Nephron (organoid): ENCODE results near the gene PTCD1.
"Not testable (repeated sequence)": the region's sequence is repeated elsewhere in the genome, so short reads cannot be mapped to it uniquely, and the experiment has no call there.

ENCODE experiments used
- H3K27ac Mint-ChIP-seq, 3 experiments: 2 replicates each; pipeline ENCODE4 v1.8.0; 2020; ENCODE audit warnings: mixed read lengths in 3 of 3, mild to moderate bottlenecking in 2 of 3, moderate library complexity in 1 of 3
- H3K27me3 Mint-ChIP-seq: 2 replicates; pipeline ENCODE4 v1.8.0; 2021; ENCODE audit warnings: low read depth, mild to moderate bottlenecking, moderate library complexity, mixed read lengths
- H3K36me3 Mint-ChIP-seq: 2 replicates; pipeline ENCODE4 v1.8.0; 2020; ENCODE audit warnings: low read depth, mixed read lengths
- H3K4me1 Mint-ChIP-seq: 2 replicates; pipeline ENCODE4 v1.8.0; 2020; ENCODE audit warnings: mixed read lengths
- H3K4me3 Mint-ChIP-seq, 3 experiments: 2 replicates each; pipeline ENCODE4 v1.8.0; 2020; ENCODE audit warnings: mild to moderate bottlenecking in 3 of 3, mixed read lengths in 3 of 3, moderate library complexity in 2 of 3
- H3K9me3 Mint-ChIP-seq: 2 replicates; pipeline ENCODE4 v1.8.0; 2020; ENCODE audit warnings: mixed read lengths
- TF ChIP-seq, protein P1 (sequence below), 3 experiments: fragments of 200-600 bp; sonication (generic); IDR thresholded peaks; one replicate each; pipeline ENCODE4 v1.5.0; 2021; ENCODE audit warnings: antibody characterized with exemption in 3 of 3; ENCODE audit not compliant: unreplicated experiment in 3 of 3

The PTCD1 gene

DNA sequence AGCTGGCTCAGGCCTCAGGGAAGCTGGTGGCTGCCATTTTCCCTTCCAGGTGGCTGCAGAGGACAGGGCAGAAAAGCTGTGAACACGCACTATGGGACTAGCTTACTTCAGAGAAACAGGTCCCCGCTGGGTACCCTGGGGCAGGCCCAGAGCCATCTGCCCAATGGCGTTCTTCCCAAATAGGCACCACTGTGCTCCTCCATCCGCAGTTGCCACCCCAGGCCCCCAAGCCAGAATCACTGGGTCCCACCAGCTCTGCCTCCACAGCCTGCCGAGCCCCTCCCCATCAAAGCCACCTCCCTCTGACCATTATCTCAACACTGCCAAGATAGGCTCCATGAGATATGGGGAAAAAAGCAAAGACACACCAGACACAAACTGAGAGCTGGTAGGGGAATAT lies 18.4 kb downstream of the PTCD1 start:
- H3K27ac Mint-ChIP-seq: no peak overlapping the region
- H3K9me3 Mint-ChIP-seq: no peaks in the 10 kb centered on the region
- H3K36me3 Mint-ChIP-seq: peaks cover 58% of the 10 kb centered on the region
- no peaks in the 10 kb centered on the region for H3K4me1 Mint-ChIP-seq
- no peak overlapping the region for H3K4me3 Mint-ChIP-seq
- TF ChIP-seq, protein P1, sequence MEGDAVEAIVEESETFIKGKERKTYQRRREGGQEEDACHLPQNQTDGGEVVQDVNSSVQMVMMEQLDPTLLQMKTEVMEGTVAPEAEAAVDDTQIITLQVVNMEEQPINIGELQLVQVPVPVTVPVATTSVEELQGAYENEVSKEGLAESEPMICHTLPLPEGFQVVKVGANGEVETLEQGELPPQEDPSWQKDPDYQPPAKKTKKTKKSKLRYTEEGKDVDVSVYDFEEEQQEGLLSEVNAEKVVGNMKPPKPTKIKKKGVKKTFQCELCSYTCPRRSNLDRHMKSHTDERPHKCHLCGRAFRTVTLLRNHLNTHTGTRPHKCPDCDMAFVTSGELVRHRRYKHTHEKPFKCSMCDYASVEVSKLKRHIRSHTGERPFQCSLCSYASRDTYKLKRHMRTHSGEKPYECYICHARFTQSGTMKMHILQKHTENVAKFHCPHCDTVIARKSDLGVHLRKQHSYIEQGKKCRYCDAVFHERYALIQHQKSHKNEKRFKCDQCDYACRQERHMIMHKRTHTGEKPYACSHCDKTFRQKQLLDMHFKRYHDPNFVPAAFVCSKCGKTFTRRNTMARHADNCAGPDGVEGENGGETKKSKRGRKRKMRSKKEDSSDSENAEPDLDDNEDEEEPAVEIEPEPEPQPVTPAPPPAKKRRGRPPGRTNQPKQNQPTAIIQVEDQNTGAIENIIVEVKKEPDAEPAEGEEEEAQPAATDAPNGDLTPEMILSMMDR (IDR thresholded peaks at IDR 0.05; ENCODE audit: unreplicated experiment in 3 of 3): no peak
- H3K27me3 Mint-ChIP-seq: no peaks in the 10 kb centered on the region

DNA sequence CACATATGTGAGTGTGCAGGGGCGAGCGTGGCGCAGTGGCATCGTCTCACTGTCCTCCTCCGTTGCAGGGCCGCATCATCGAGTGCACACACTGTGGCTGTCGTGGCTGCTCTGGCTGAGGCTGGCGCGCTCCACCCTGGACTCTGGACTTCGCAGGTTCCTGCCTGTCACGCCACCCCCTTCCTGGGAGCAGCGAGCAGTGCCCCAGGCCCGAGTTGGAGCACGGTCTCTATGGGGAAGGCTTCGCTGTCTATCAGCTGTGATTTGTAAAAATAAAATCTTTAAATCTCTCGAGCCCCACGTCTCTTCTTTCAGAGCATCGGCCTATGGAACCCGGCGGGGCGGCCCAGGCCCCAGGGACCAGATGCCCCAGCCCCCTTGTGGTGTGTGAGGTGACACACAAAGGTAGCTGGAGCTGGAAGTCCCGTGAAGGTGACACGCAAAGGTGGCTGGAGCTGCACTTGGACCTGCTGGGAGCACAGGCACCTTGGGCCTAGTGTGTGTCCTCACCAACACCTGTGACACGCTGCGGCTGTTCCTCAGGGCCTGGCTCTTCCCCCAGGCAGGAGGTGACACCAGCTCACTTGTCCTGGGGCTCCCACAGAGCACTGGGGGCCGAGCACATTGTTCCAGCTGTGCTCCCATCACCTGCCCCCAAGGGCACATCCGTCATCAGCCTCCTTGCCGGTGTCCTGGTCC lies 19.1 kb downstream of the PTCD1 start:
- no peaks in the 10 kb centered on the region for H3K27me3 Mint-ChIP-seq
- no peaks in the 10 kb centered on the region for H3K4me1 Mint-ChIP-seq
- no peaks in the 10 kb centered on the region for H3K9me3 Mint-ChIP-seq
- H3K27ac Mint-ChIP-seq: no peak overlapping the region
- no peak overlapping the region for H3K4me3 Mint-ChIP-seq
- peaks cover 65% of the 10 kb centered on the region for H3K36me3 Mint-ChIP-seq
- TF ChIP-seq, protein P1 (IDR thresholded peaks at IDR 0.05; ENCODE audit: unreplicated experiment in 3 of 3): no peak

- H3K27me3 Mint-ChIP-seq: no peaks in the 10 kb centered on the region
- no peaks in the 10 kb centered on the region for H3K9me3 Mint-ChIP-seq
- H3K4me1 Mint-ChIP-seq: no peaks in the 10 kb centered on the region
- H3K27ac Mint-ChIP-seq: no peak overlapping the region
- H3K36me3 Mint-ChIP-seq: peaks cover 70% of the 10 kb centered on the region
- TF ChIP-seq, protein P1 (IDR thresholded peaks at IDR 0.05; ENCODE audit: unreplicated experiment in 3 of 3): no peak
- no peak overlapping the region for H3K4me3 Mint-ChIP-seq
These were observed 20.3 kb downstream of the PTCD1 start for GRCh38 chr7:99418260-99418659.

GRCh38 chr7:99415513-99416127 lies 23.0 kb downstream of the PTCD1 start:
- H3K4me3 Mint-ChIP-seq, H3K27ac Mint-ChIP-seq, H3K4me1 Mint-ChIP-seq, H3K27me3 Mint-ChIP-seq, H3K9me3 Mint-ChIP-seq: not testable (repeated sequence)
- peaks cover 77% of the 10 kb centered on the region for H3K36me3 Mint-ChIP-seq
- TF ChIP-seq, protein P1 (IDR thresholded peaks at IDR 0.05; ENCODE audit: unreplicated experiment in 3 of 3): peak; percentile 56 to 67 (median 67)

- Mint-ChIP-seq H3K27me3 (no peaks in the 10 kb centered on the region), H3K27ac (peak overlapping the region; percentile 84 to 100 (median 98))
- TF ChIP-seq, protein P1 (IDR thresholded peaks at IDR 0.05; ENCODE audit: unreplicated experiment in 3 of 3): no peak
These were observed 28.0 kb downstream of the PTCD1 start for GRCh38 chr7:99410635-99411034.

DNA sequence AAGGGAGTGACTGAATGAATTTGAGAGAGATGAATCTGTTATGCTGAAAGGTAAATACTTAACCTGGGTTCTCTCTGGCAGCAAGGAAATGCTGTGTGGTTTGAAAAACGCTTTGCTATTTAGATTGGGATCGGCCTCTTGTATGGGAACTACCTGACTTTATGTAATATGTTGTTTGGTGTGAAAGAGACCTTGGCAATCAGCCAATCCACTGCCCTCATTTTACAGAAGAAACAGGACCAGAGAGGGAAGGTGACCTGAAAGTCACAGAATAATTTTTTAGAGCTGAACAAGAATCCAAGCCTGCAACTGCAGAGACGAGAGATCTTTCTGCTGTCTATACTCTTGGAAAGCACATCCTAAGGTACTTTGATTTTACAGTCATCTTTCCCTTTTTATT lies 28.8 kb downstream of the PTCD1 start:
- Mint-ChIP-seq H3K36me3 (peaks cover 37% of the 10 kb centered on the region), H3K4me3 (peak overlapping the region; percentile 95 to 99 (median 99)), H3K27ac (peak overlapping the region; percentile 98 to 100 (median 100)), H3K27me3 (no peaks in the 10 kb centered on the region), H3K9me3 (no peaks in the 10 kb centered on the region), H3K4me1 (peaks cover 26% of the 10 kb centered on the region)
- TF ChIP-seq, protein P1 (IDR thresholded peaks at IDR 0.05; ENCODE audit: unreplicated experiment in 3 of 3): no peak

More at GRCh38 chr7:99410635-99411034, 28.0 kb downstream of the PTCD1 start:
- Mint-ChIP-seq H3K4me1 (peaks cover 26% of the 10 kb centered on the region), H3K4me3 (peak overlapping the region; percentile 95 to 99 (median 99)), H3K9me3 (no peaks in the 10 kb centered on the region), H3K36me3 (peaks cover 46% of the 10 kb centered on the region)
